ENCODE results near the gene MINPP1. TPM values are rescaled to one million over a fixed set of nuclear protein-coding genes. Genes with fewer than 3 reads are reported as not detected.

Gene MINPP1
- total and polyA plus RNA-seq, 7 experiments from 2014 or later = 1.8 to 9.5 (median 8.8) TPM

- no peak overlapping the region for H3K27ac ChIP-seq (ENCODE audit: low read depth, low read length)
- peaks cover 0 to 5% (median 0%) of the 10 kb centered on the region in 11 donors for H3K9me3 Mint-ChIP-seq
- no peak overlapping the region for H3K4me3 ChIP-seq (ENCODE audit: low read length)
- H3K27ac Mint-ChIP-seq = no peak overlapping the region
- ATAC-seq = no peak
- H3K36me3 Mint-ChIP-seq = peaks cover 9 to 35% (median 26%) of the 10 kb centered on the region in 5 donors
- no peaks in the 10 kb centered on the region for H3K36me3 ChIP-seq (ENCODE audit: control insufficient read depth in 2 of 3, insufficient read depth in 3 of 3, low read length in 3 of 3)
- H3K4me1 Mint-ChIP-seq = peaks cover 0 to 13% (median 5%) of the 10 kb centered on the region in 7 donors
- H3K27me3 ChIP-seq (ENCODE audit: control insufficient read depth in 2 of 2, insufficient read depth in 2 of 2, low read length in 2 of 2) = no peaks in the 10 kb centered on the region
- no peaks in the 10 kb centered on the region for H3K4me1 ChIP-seq (ENCODE audit: control insufficient read depth in 2 of 2, insufficient read depth in 2 of 2, low read length in 2 of 2)
- H3K27me3 Mint-ChIP-seq = peaks cover 0 to 3% (median 0%) of the 10 kb centered on the region in 5 donors
- ChIA-PET POLR2A (no interaction called here), CTCF (no interaction called here)
- no peak overlapping the region for H3K4me3 Mint-ChIP-seq
- no peak for DNase-seq
- no peaks in the 10 kb centered on the region for H3K9me3 ChIP-seq (ENCODE audit: control insufficient read depth in 2 of 3, low read length in 3 of 3)
- intact Hi-C loops (cut with micrococcal nuclease) = no loop called here
Measured at GRCh38 chr10:87552248-87552929, 47.7 kb downstream of the MINPP1 start.

- Mint-ChIP-seq H3K4me3 (no peak overlapping the region), H3K36me3 (peaks cover 5 to 19% (median 15%) of the 10 kb centered on the region in 5 donors), H3K4me1 (peaks cover 0 to 2% (median 0%) of the 10 kb centered on the region in 7 donors), H3K27ac (no peak overlapping the region), H3K9me3 (peaks cover 0 to 7% (median 2%) of the 10 kb centered on the region in 11 donors), H3K27me3 (peaks cover 0 to 5% (median 2%) of the 10 kb centered on the region in 5 donors)
- DNase-seq = no peak
- peaks cover 0 to 2% (median 0%) of the 10 kb centered on the region in 3 experiments for H3K9me3 ChIP-seq (ENCODE audit: control insufficient read depth in 2 of 3, low read length in 3 of 3)
- no peaks in the 10 kb centered on the region for H3K36me3 ChIP-seq (ENCODE audit: control insufficient read depth in 2 of 3, insufficient read depth in 3 of 3, low read length in 3 of 3)
- intact Hi-C loops (cut with micrococcal nuclease) = no loop called here
- H3K4me1 ChIP-seq (ENCODE audit: control insufficient read depth in 2 of 2, insufficient read depth in 2 of 2, low read length in 2 of 2) = no peaks in the 10 kb centered on the region
- H3K4me3 ChIP-seq (ENCODE audit: low read length) = no peak overlapping the region
- CTCF ChIA-PET = no interaction called here
- H3K27ac ChIP-seq (ENCODE audit: low read depth, low read length) = no peak overlapping the region
- POLR2A ChIA-PET = no interaction called here
- ATAC-seq = no peak
- H3K27me3 ChIP-seq (ENCODE audit: control insufficient read depth in 2 of 2, insufficient read depth in 2 of 2, low read length in 2 of 2) = no peaks in the 10 kb centered on the region
Measured at GRCh38 chr10:87557409-87557808, 52.7 kb downstream of the MINPP1 start.

GRCh38 chr10:87558333-87558732, 53.6 kb downstream of the MINPP1 start:
- H3K27me3 Mint-ChIP-seq = peaks cover 4 to 12% (median 8%) of the 10 kb centered on the region in 5 donors
- intact Hi-C loops (cut with micrococcal nuclease) = no loop called here

GRCh38 chr10:87559392-87559791, 54.7 kb downstream of the MINPP1 start:
- Histone ChIP-seq H3K4me3 (ENCODE audit: low read length) (no peak overlapping the region), H3K4me1 (ENCODE audit: control insufficient read depth in 2 of 2, insufficient read depth in 2 of 2, low read length in 2 of 2) (no peaks in the 10 kb centered on the region), H3K27me3 (ENCODE audit: control insufficient read depth in 2 of 2, insufficient read depth in 2 of 2, low read length in 2 of 2) (no peaks in the 10 kb centered on the region), H3K36me3 (ENCODE audit: control insufficient read depth in 2 of 3, insufficient read depth in 3 of 3, low read length in 3 of 3) (no peaks in the 10 kb centered on the region), H3K27ac (ENCODE audit: low read depth, low read length) (no peak overlapping the region), H3K9me3 (ENCODE audit: control insufficient read depth in 2 of 3, low read length in 3 of 3) (peaks cover 0 to 16% (median 0%) of the 10 kb centered on the region in 3 experiments)
- intact Hi-C loops (cut with micrococcal nuclease) = no loop called here
- no peak for DNase-seq
- ChIA-PET CTCF (no interaction called here), POLR2A (no interaction called here)
- H3K36me3 Mint-ChIP-seq = peaks cover 4 to 11% (median 5%) of the 10 kb centered on the region in 5 donors
- H3K4me1 Mint-ChIP-seq = peaks cover 0 to 2% (median 0%) of the 10 kb centered on the region in 7 donors
- no peak overlapping the region for H3K27ac Mint-ChIP-seq
- peaks cover 4 to 15% (median 8%) of the 10 kb centered on the region in 5 donors for H3K27me3 Mint-ChIP-seq
- no peak overlapping the region for H3K4me3 Mint-ChIP-seq
- ATAC-seq = no peak
- peaks cover 5 to 26% (median 12%) of the 10 kb centered on the region in 11 donors for H3K9me3 Mint-ChIP-seq

More at GRCh38 chr10:87558333-87558732, 53.6 kb downstream of the MINPP1 start:
- no peak overlapping the region for H3K4me3 Mint-ChIP-seq
- Histone ChIP-seq H3K27me3 (ENCODE audit: control insufficient read depth in 2 of 2, insufficient read depth in 2 of 2, low read length in 2 of 2) (no peaks in the 10 kb centered on the region), H3K9me3 (ENCODE audit: control insufficient read depth in 2 of 3, low read length in 3 of 3) (peaks cover 0 to 9% (median 0%) of the 10 kb centered on the region in 3 experiments), H3K4me1 (ENCODE audit: control insufficient read depth in 2 of 2, insufficient read depth in 2 of 2, low read length in 2 of 2) (no peaks in the 10 kb centered on the region), H3K36me3 (ENCODE audit: control insufficient read depth in 2 of 3, insufficient read depth in 3 of 3, low read length in 3 of 3) (no peaks in the 10 kb centered on the region), H3K4me3 (ENCODE audit: low read length) (no peak overlapping the region), H3K27ac (ENCODE audit: low read depth, low read length) (no peak overlapping the region)
- H3K9me3 Mint-ChIP-seq = peaks cover 3 to 16% (median 10%) of the 10 kb centered on the region in 11 donors
- peaks cover 0 to 2% (median 0%) of the 10 kb centered on the region in 7 donors for H3K4me1 Mint-ChIP-seq
- H3K27ac Mint-ChIP-seq = no peak overlapping the region
- DNase-seq (no peak), ATAC-seq (no peak)
- ChIA-PET CTCF (no interaction called here), POLR2A (no interaction called here)
- peaks cover 7 to 11% (median 9%) of the 10 kb centered on the region in 5 donors for H3K36me3 Mint-ChIP-seq

GRCh38 chr10:87560495-87561129, 55.9 kb downstream of the MINPP1 start:
- Histone ChIP-seq H3K4me3 (ENCODE audit: low read length) (no peak overlapping the region), H3K27me3 (ENCODE audit: control insufficient read depth in 2 of 2, insufficient read depth in 2 of 2, low read length in 2 of 2) (no peaks in the 10 kb centered on the region), H3K9me3 (ENCODE audit: control insufficient read depth in 2 of 3, low read length in 3 of 3) (peaks cover 0 to 25% (median 0%) of the 10 kb centered on the region in 3 experiments), H3K4me1 (ENCODE audit: control insufficient read depth in 2 of 2, insufficient read depth in 2 of 2, low read length in 2 of 2) (no peaks in the 10 kb centered on the region), H3K36me3 (ENCODE audit: control insufficient read depth in 2 of 3, insufficient read depth in 3 of 3, low read length in 3 of 3) (no peaks in the 10 kb centered on the region), H3K27ac (ENCODE audit: low read depth, low read length) (no peak overlapping the region)
- ChIA-PET POLR2A (no interaction called here), CTCF (interaction anchor here (0.7 kb wide), 1 partner anchor 529 kb away, joined by 4 read pairs; no protein-coding TSS in a partner anchor)
- Mint-ChIP-seq H3K27me3 (peaks cover 4 to 20% (median 15%) of the 10 kb centered on the region in 5 donors), H3K4me1 (peaks cover 0 to 2% (median 0%) of the 10 kb centered on the region in 7 donors), H3K27ac (no peak overlapping the region), H3K9me3 (peaks cover 7 to 38% (median 22%) of the 10 kb centered on the region in 11 donors), H3K36me3 (peaks cover 0 to 14% (median 6%) of the 10 kb centered on the region in 5 donors), H3K4me3 (no peak overlapping the region)
- DNase-seq (no peak), ATAC-seq (no peak)
- intact Hi-C loops (cut with micrococcal nuclease) = no loop called here

- ChIA-PET POLR2A (no interaction called here), CTCF (interaction anchor here (0.6 kb wide), 1 partner anchor 1447 kb away, joined by 4 read pairs; no protein-coding TSS in a partner anchor)
- peaks cover 0 to 2% (median 0%) of the 10 kb centered on the region in 7 donors for H3K4me1 Mint-ChIP-seq
- intact Hi-C loops (cut with micrococcal nuclease) = no loop called here
- no peak for DNase-seq
- H3K27ac Mint-ChIP-seq = no peak overlapping the region
- H3K9me3 Mint-ChIP-seq = peaks cover 12 to 59% (median 28%) of the 10 kb centered on the region in 11 donors
- no peak for ATAC-seq
- Histone ChIP-seq H3K36me3 (ENCODE audit: control insufficient read depth in 2 of 3, insufficient read depth in 3 of 3, low read length in 3 of 3) (no peaks in the 10 kb centered on the region), H3K4me1 (ENCODE audit: control insufficient read depth in 2 of 2, insufficient read depth in 2 of 2, low read length in 2 of 2) (no peaks in the 10 kb centered on the region), H3K4me3 (ENCODE audit: low read length) (no peak overlapping the region), H3K27me3 (ENCODE audit: control insufficient read depth in 2 of 2, insufficient read depth in 2 of 2, low read length in 2 of 2) (no peaks in the 10 kb centered on the region), H3K27ac (ENCODE audit: low read depth, low read length) (no peak overlapping the region), H3K9me3 (ENCODE audit: control insufficient read depth in 2 of 3, low read length in 3 of 3) (peaks cover 0 to 25% (median 0%) of the 10 kb centered on the region in 3 experiments)
- peaks cover 7 to 30% (median 28%) of the 10 kb centered on the region in 5 donors for H3K27me3 Mint-ChIP-seq
- H3K36me3 Mint-ChIP-seq = peaks cover 0 to 20% (median 12%) of the 10 kb centered on the region in 5 donors
- no peak overlapping the region for H3K4me3 Mint-ChIP-seq
Measured at GRCh38 chr10:87562750-87563149, 58.1 kb downstream of the MINPP1 start.
